Liver (tissue), 9 donors: ENCODE data around the gene RPL26. TPM values are rescaled to one million over a fixed set of nuclear protein-coding genes. Genes with fewer than 3 reads are reported as not detected.

Experiments
- DNase-seq: peaks from one replicate; pipeline ENCODE4 v3.0.0-alpha.2; 2017; ENCODE audit warnings: low spot score
- H3K27ac ChIP-seq, 2 donors: one replicate each; pipeline ENCODE4 v1.7.0; 2013; ENCODE audit warnings: inconsistent platforms in 2 of 2, low read length in 2 of 2, control low read depth in 1 of 2, low read depth in 1 of 2, mild to moderate bottlenecking in 1 of 2
- H3K27me3 ChIP-seq, 4 donors: one replicate each; pipeline versions ENCODE4 v1.6.1 to v1.7.0; 2013; ENCODE audit warnings: low read length in 3 of 4, inconsistent platforms in 1 of 4, mild to moderate bottlenecking in 1 of 4, moderate library complexity in 1 of 4; ENCODE audit not compliant: control insufficient read depth in 4 of 4, insufficient read depth in 4 of 4
- H3K36me3 ChIP-seq, 4 donors: one replicate each; pipeline versions ENCODE4 v1.6.1 to v1.7.0; 2013; ENCODE audit warnings: low read length in 3 of 4, mild to moderate bottlenecking in 3 of 4, low read depth in 1 of 4, moderate library complexity in 1 of 4; ENCODE audit not compliant: control insufficient read depth in 4 of 4, insufficient read depth in 3 of 4
- H3K4me1 ChIP-seq, 4 donors: one replicate each; pipeline versions ENCODE4 v1.6.1 to v1.7.0; 2013; ENCODE audit warnings: low read length in 3 of 4, mild to moderate bottlenecking in 3 of 4, moderate library complexity in 1 of 4; ENCODE audit not compliant: control insufficient read depth in 4 of 4, insufficient read depth in 4 of 4
- H3K4me3 ChIP-seq, 3 donors: one replicate each; pipeline versions ENCODE4 v1.6.1 to v1.7.0; 2013; ENCODE audit warnings: low read length in 3 of 3, control low read depth in 1 of 3, low read depth in 1 of 3, mild to moderate bottlenecking in 1 of 3
- H3K9ac ChIP-seq, 2 donors: one replicate each; pipeline ENCODE4 v1.7.0; 2013; ENCODE audit warnings: low read length in 2 of 2, mild to moderate bottlenecking in 2 of 2, moderate library complexity in 2 of 2, control low read depth in 1 of 2, low read depth in 1 of 2
- H3K9me3 ChIP-seq, 4 donors: one replicate each; pipeline versions ENCODE4 v1.6.1 to v1.7.0; 2013; ENCODE audit warnings: low read length in 3 of 4; ENCODE audit not compliant: control insufficient read depth in 4 of 4
- EGR1 ChIP-seq, 2 donors: IDR thresholded peaks; 2 replicates each; pipeline ENCODE4 v1.6.1; 2016 to 2018; ENCODE audit warnings: antibody characterized with exemption in 2 of 2, low read depth in 2 of 2
- FOXA1 ChIP-seq: IDR thresholded peaks from 2 replicates; pipeline ENCODE4 v1.6.1; 2016; ENCODE audit warnings: antibody characterized with exemption
- FOXA2 ChIP-seq: IDR thresholded peaks from 2 replicates; pipeline ENCODE4 v1.6.1; 2016; ENCODE audit warnings: antibody characterized with exemption
- GABPA ChIP-seq, 2 donors: IDR thresholded peaks in 1 of 2; conservative IDR thresholded peaks in 1 of 2; 2 replicates each; pipeline ENCODE4 v1.6.1; 2016; ENCODE audit warnings: antibody characterized with exemption in 2 of 2, mild to moderate bottlenecking in 1 of 2, moderate library complexity in 1 of 2
- HNF4A ChIP-seq, 2 donors: conservative IDR thresholded peaks; 2 replicates each; pipeline ENCODE4 v1.6.1; 2016; ENCODE audit warnings: antibody characterized with exemption in 2 of 2, mild to moderate bottlenecking in 2 of 2
- HNF4G ChIP-seq: IDR thresholded peaks from 2 replicates; pipeline ENCODE4 v1.6.1; 2016; ENCODE audit warnings: antibody characterized with exemption
- JUND ChIP-seq, 2 donors: IDR thresholded peaks; 2 replicates each; pipeline ENCODE4 v1.6.1; 2016; ENCODE audit warnings: antibody characterized with exemption in 2 of 2
- NR2F2 ChIP-seq: IDR thresholded peaks from 2 replicates; pipeline ENCODE4 v1.6.1; 2016; ENCODE audit warnings: antibody characterized with exemption
- RAD21 ChIP-seq, 2 donors: IDR thresholded peaks; 2 replicates each; pipeline ENCODE4 v1.6.1; 2016; ENCODE audit warnings: antibody characterized with exemption in 2 of 2, mild to moderate bottlenecking in 2 of 2
- RXRA ChIP-seq, 2 donors: IDR thresholded peaks; 2 replicates each; pipeline ENCODE4 v1.6.1; 2017 to 2018; ENCODE audit warnings: antibody characterized with exemption in 2 of 2, mild to moderate bottlenecking in 1 of 2
- SP1 ChIP-seq: IDR thresholded peaks from 2 replicates; pipeline ENCODE4 v1.6.1; 2018; ENCODE audit warnings: antibody characterized with exemption, mild to moderate bottlenecking
- TAF1 ChIP-seq: conservative IDR thresholded peaks from 2 replicates; pipeline ENCODE4 v1.6.1; 2016; ENCODE audit warnings: antibody characterized with exemption, mild to moderate bottlenecking
- YY1 ChIP-seq: IDR thresholded peaks from 2 replicates; pipeline ENCODE4 v1.6.1; 2016; ENCODE audit warnings: antibody characterized with exemption, mild to moderate bottlenecking
- whole genome bisulfite sequencing: extraction: QIAGEN DNeasy Blood & Tissue Kit; methylation state at CpG from one replicate; pipeline ENCODE4 v1.1.7; 2013; 5-methylcytosine and 5-hydroxymethylcytosine counted together
- polyA plus RNA-seq, 2 donors: library from polyadenylated mRNA; stranded (reverse) in 1 of 2; unstranded in 1 of 2; fragments of 200-250 nt in 1 of 2; fragments of >200 nt in 1 of 2; fragmentation: Nextera tagmentation in 1 of 2; extraction: Ambion mirVana in 1 of 2; gene quantifications; one replicate each; pipeline versions ENCODE4 v1.2.1 to v1.2.3, GENCODE V29; 2013 to 2015
- total RNA-seq, 2 donors: library from RNA; depleted of rRNA; stranded (reverse); fragments of >200 nt; gene quantifications; one replicate each; pipeline ENCODE4 v1.2.3, GENCODE V29; 2014
- TF ChIP-seq, protein P1 (sequence below): IDR thresholded peaks from 2 replicates; pipeline ENCODE4 v1.6.1; 2016; ENCODE audit warnings: antibody characterized with exemption, mild to moderate bottlenecking
- TF ChIP-seq, protein P2 (sequence below): IDR thresholded peaks from 2 replicates; pipeline ENCODE4 v1.6.1; 2016; ENCODE audit warnings: antibody characterized with exemption
- TF ChIP-seq, protein P3 (sequence below): fragments of 150-350 bp; IDR thresholded peaks from 2 replicates; pipeline ENCODE4 v1.5.1; 2017; ENCODE audit warnings: improper control_type of control experiment, low read depth, low read length; ENCODE audit not compliant: missing input control
- TF ChIP-seq, protein P4 (sequence below): IDR thresholded peaks from 2 replicates; pipeline ENCODE4 v1.6.1; 2016; ENCODE audit warnings: antibody characterized with exemption
- TF ChIP-seq, protein P5 (sequence below): IDR thresholded peaks from 2 replicates; pipeline ENCODE4 v1.6.1; 2016; ENCODE audit warnings: antibody characterized with exemption
- donor health status: healthy.
- donor health status: healthy.
- donor health status: healthy.
- donor health status: healthy.
- donor health status: healthy.

The RPL26 gene
- total and polyA plus RNA-seq, 4 donors = 309 to 1,192 (median 1,053) TPM

DNA sequence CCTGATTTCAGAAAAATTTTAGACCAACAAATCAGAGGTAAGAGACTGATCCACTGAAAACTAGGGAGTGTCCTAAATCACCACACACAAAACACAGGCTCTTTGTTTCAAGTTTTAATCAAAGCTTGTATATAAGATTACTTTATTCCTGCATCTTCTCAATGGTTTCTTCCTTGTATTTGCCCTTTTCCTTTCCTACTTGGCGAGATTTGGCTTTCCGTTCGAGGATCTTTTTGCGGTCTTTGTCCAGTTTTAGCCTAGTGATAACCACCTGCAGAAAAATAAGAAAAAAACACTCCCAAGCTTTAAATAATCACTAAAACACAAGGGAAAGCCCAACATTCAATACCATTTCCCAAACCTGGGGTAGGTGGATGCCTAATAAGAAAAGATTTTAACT, 5.6 kb downstream of the RPL26 start:
- H3K4me1 ChIP-seq = peaks cover 7 to 46% (median 38%) of the 10 kb centered on the region in 4 donors
- H3K9ac ChIP-seq = no peak overlapping the region
- TF ChIP-seq TAF1 (no peak), FOXA2 (no peak), FOXA1 (no peak), SP1 (no peak), HNF4G (no peak), RXRA (IDR thresholded peaks at IDR 0.05) (no peak)
- TF ChIP-seq, protein P1, sequence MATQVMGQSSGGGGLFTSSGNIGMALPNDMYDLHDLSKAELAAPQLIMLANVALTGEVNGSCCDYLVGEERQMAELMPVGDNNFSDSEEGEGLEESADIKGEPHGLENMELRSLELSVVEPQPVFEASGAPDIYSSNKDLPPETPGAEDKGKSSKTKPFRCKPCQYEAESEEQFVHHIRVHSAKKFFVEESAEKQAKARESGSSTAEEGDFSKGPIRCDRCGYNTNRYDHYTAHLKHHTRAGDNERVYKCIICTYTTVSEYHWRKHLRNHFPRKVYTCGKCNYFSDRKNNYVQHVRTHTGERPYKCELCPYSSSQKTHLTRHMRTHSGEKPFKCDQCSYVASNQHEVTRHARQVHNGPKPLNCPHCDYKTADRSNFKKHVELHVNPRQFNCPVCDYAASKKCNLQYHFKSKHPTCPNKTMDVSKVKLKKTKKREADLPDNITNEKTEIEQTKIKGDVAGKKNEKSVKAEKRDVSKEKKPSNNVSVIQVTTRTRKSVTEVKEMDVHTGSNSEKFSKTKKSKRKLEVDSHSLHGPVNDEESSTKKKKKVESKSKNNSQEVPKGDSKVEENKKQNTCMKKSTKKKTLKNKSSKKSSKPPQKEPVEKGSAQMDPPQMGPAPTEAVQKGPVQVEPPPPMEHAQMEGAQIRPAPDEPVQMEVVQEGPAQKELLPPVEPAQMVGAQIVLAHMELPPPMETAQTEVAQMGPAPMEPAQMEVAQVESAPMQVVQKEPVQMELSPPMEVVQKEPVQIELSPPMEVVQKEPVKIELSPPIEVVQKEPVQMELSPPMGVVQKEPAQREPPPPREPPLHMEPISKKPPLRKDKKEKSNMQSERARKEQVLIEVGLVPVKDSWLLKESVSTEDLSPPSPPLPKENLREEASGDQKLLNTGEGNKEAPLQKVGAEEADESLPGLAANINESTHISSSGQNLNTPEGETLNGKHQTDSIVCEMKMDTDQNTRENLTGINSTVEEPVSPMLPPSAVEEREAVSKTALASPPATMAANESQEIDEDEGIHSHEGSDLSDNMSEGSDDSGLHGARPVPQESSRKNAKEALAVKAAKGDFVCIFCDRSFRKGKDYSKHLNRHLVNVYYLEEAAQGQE = no peak
- no peak overlapping the region for H3K4me3 ChIP-seq
- 93% methylated on average over 4 of the region's 4 CpGs for WGBS
- no peaks in the 10 kb centered on the region for H3K9me3 ChIP-seq
- peaks cover 12 to 39% (median 33%) of the 10 kb centered on the region in 4 donors for H3K36me3 ChIP-seq
- DNase-seq = no peak
- no peaks in the 10 kb centered on the region for H3K27me3 ChIP-seq
- no peak overlapping the region for H3K27ac ChIP-seq

DNA sequence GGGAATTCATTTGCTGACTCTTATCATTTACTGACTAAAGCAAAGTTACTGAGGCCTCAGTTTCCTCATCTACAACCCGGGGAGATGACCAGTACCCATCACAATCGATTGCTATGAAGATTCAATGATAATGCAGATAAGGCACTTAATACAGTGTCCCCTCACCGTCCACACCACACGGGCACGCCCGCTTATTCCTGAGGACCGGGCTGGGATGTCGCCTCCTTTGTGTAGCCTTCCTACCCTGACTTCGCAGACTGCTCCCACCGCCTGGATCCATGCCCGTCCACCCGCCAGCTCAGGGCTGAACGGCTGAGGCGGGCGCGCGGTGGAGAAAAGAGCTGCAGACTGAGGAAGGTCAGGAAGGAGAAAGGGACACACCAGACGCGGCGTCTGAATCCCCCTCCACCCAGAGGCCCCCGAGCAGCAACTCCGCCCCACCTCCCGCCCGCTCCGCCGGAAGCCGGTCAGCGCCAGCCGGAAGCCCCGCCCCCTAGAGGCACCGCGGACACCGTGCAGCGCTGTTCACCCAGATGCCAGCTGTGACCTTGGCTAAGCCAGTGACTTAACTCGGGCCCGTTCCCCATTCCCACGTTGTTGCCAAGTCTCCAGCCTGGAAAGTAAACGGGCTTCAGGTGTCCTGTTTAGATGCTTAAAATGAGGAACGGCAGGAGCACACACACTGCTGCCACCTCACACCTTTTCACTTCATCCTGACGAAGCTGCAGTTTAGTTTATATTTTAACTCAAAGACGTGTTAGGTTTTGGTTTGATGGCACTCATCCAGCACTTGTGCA, 6.5 kb downstream of the RPL26 start, which contains the start of gene KRABD2:
KRABD2 (minus strand) TSS at position 434 of the 797 bp plus-strand sequence.
- Histone ChIP-seq H3K4me1 (peaks cover 2 to 39% (median 31%) of the 10 kb centered on the region in 4 donors), H3K36me3 (peaks cover 7 to 39% (median 32%) of the 10 kb centered on the region in 4 donors), H3K4me3 (peak within 1 kb of the TSS; percentile 74 to 92 (median 77)), H3K27me3 (no peaks in the 10 kb centered on the region), H3K27ac (peak within 1 kb of the TSS; percentile 44 to 74), H3K9me3 (no peaks in the 10 kb centered on the region), H3K9ac (peak within 1 kb of the TSS; percentile 69 to 93)
- DNase-seq = peak; percentile 89
- peak; percentile 39 to 41 for TF ChIP-seq RXRA (IDR thresholded peaks at IDR 0.05)
- TF ChIP-seq, protein P2, sequence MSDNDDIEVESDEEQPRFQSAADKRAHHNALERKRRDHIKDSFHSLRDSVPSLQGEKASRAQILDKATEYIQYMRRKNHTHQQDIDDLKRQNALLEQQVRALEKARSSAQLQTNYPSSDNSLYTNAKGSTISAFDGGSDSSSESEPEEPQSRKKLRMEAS = peak; percentile 28
- peak; percentile 52 for TF ChIP-seq FOXA1
- no peak for TF ChIP-seq EGR1 (IDR thresholded peaks at IDR 0.05; ENCODE audit: low read depth in 2 of 2)
- TF ChIP-seq, protein P3, sequence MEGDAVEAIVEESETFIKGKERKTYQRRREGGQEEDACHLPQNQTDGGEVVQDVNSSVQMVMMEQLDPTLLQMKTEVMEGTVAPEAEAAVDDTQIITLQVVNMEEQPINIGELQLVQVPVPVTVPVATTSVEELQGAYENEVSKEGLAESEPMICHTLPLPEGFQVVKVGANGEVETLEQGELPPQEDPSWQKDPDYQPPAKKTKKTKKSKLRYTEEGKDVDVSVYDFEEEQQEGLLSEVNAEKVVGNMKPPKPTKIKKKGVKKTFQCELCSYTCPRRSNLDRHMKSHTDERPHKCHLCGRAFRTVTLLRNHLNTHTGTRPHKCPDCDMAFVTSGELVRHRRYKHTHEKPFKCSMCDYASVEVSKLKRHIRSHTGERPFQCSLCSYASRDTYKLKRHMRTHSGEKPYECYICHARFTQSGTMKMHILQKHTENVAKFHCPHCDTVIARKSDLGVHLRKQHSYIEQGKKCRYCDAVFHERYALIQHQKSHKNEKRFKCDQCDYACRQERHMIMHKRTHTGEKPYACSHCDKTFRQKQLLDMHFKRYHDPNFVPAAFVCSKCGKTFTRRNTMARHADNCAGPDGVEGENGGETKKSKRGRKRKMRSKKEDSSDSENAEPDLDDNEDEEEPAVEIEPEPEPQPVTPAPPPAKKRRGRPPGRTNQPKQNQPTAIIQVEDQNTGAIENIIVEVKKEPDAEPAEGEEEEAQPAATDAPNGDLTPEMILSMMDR = peak; percentile 54
- TF ChIP-seq SP1 = peak; percentile 54
- TF ChIP-seq, protein P4, sequence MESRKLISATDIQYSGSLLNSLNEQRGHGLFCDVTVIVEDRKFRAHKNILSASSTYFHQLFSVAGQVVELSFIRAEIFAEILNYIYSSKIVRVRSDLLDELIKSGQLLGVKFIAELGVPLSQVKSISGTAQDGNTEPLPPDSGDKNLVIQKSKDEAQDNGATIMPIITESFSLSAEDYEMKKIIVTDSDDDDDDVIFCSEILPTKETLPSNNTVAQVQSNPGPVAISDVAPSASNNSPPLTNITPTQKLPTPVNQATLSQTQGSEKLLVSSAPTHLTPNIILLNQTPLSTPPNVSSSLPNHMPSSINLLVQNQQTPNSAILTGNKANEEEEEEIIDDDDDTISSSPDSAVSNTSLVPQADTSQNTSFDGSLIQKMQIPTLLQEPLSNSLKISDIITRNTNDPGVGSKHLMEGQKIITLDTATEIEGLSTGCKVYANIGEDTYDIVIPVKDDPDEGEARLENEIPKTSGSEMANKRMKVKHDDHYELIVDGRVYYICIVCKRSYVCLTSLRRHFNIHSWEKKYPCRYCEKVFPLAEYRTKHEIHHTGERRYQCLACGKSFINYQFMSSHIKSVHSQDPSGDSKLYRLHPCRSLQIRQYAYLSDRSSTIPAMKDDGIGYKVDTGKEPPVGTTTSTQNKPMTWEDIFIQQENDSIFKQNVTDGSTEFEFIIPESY = peak; percentile 70
- no peak for TF ChIP-seq HNF4G
- peak; percentile 89 to 97 for TF ChIP-seq GABPA (IDR thresholded peaks at IDR 0.05 in 1 of 2, conservative IDR thresholded peaks at IDR 0.05 in 1 of 2)
- no peak for TF ChIP-seq NR2F2
- TF ChIP-seq TAF1 = peak; percentile 62
- no peak for TF ChIP-seq FOXA2
- TF ChIP-seq, protein P5, sequence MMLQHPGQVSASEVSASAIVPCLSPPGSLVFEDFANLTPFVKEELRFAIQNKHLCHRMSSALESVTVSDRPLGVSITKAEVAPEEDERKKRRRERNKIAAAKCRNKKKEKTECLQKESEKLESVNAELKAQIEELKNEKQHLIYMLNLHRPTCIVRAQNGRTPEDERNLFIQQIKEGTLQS = no peak
- TF ChIP-seq JUND (IDR thresholded peaks at IDR 0.05) = peak in 1 of 2 donors; percentile 39
- peak in 1 of 2 donors; percentile 63 for TF ChIP-seq RAD21 (IDR thresholded peaks at IDR 0.05)
- TF ChIP-seq HNF4A (conservative IDR thresholded peaks at IDR 0.05) = peak; percentile 20 to 31
- TF ChIP-seq YY1 = no peak
- TF ChIP-seq, protein P1 = no peak
- under 1% methylated on average over 41 of the region's 41 CpGs for WGBS
